ENCODE results near the gene CRYAA. TPM values are rescaled to one million over a fixed set of nuclear protein-coding genes. Genes with fewer than 3 reads are reported as not detected.

The CRYAA gene
- total RNA-seq, 1 experiment from 2014 or later = not detected

- H3K9ac ChIP-seq (ENCODE audit: low read length) = no peak overlapping the region
- no peak overlapping the region for H3K27ac ChIP-seq (ENCODE audit: low read depth, low read length)
- H3K4me1 ChIP-seq (ENCODE audit: control insufficient read depth in 1 of 2, insufficient read depth in 2 of 2, low read length in 2 of 2) = no peaks in the 10 kb centered on the region
- DNase-seq (ENCODE audit: low read depth, low spot score) (no peak), ATAC-seq (no peak)
- no peaks in the 10 kb centered on the region for H3K9me2 ChIP-seq (ENCODE audit: insufficient read depth)
- no TSS peak for BruUV-seq (replicated peaks)
- H3K4me3 ChIP-seq (replicated peaks in 1 of 2; ENCODE audit: low read depth in 1 of 2, low read length in 2 of 2) = no peak overlapping the region
- H3K36me3 ChIP-seq (ENCODE audit: control insufficient read depth in 1 of 2, insufficient read depth in 2 of 2, low read length in 2 of 2) = no peaks in the 10 kb centered on the region
- intact Hi-C loops (cut with micrococcal nuclease) = no loop called here
- peaks cover 10% of the 10 kb centered on the region for H3K27me3 ChIP-seq (ENCODE audit: insufficient read depth, low read length)
- no peaks in the 10 kb centered on the region for H4K20me1 ChIP-seq (ENCODE audit: insufficient read depth)
- H3K79me2 ChIP-seq (ENCODE audit: insufficient read depth, low read length) = no peaks in the 10 kb centered on the region
- ChIA-PET POLR2A (no interaction called here), CTCF (no interaction called here), RAD21 (ENCODE audit: low non-redundant PET in 1 of 2, low total read pairs in 2 of 2, uncharacterized antibody in 2 of 2, unreplicated experiment in 2 of 2) (no interaction called here)
- no peak overlapping the region for H3K4me2 ChIP-seq (ENCODE audit: low read length)
- H2AFZ ChIP-seq (ENCODE audit: low read depth, low read length, poor library complexity, severe bottlenecking) = no peak overlapping the region
- TF ChIP-seq EZH2 (IDR thresholded peaks at IDR 0.05) (no peak), CBX3 (IDR thresholded peaks at IDR 0.05; ENCODE audit: low read depth) (no peak), TCF7L2 (IDR thresholded peaks at IDR 0.05; ENCODE audit: borderline replicate concordance, extremely low read depth, insufficient read depth, insufficient read length) (no peak), FOSL1 (IDR thresholded peaks at IDR 0.05; ENCODE audit: low read depth) (no peak), CEBPB (IDR thresholded peaks at IDR 0.05; ENCODE audit: low read depth) (no peak), SP1 (IDR thresholded peaks at IDR 0.05; ENCODE audit: low read depth) (no peak), ZNF274 (IDR thresholded peaks at IDR 0.05; ENCODE audit: low read depth, low read length) (no peak)
- no peaks in the 10 kb centered on the region for H3K9me3 ChIP-seq (ENCODE audit: control insufficient read depth in 1 of 2, insufficient read depth in 1 of 2, low read depth in 1 of 2, low read length in 2 of 2)
Observed at GRCh38 chr21:43193088-43193650, 24.4 kb downstream of the CRYAA start.

- TF ChIP-seq CTCF (IDR thresholded peaks at IDR 0.05 in 2 of 3, conservative IDR thresholded peaks at IDR 0.05 in 1 of 3; ENCODE audit: borderline replicate concordance in 1 of 3, insufficient read depth in 1 of 3, low read depth in 2 of 3, low read length in 2 of 3) (no peak), EZH2phosphoT487 (IDR thresholded peaks at IDR 0.05; ENCODE audit: borderline replicate concordance) (no peak), ZNF274 (IDR thresholded peaks at IDR 0.05; ENCODE audit: low read depth, low read length) (no peak)
- H3K27me3 ChIP-seq (ENCODE audit: insufficient read depth, low read length) = peaks cover 8% of the 10 kb centered on the region
- no peaks in the 10 kb centered on the region for H3K36me3 ChIP-seq (ENCODE audit: control insufficient read depth in 1 of 2, insufficient read depth in 2 of 2, low read length in 2 of 2)
- no peak overlapping the region for H2AFZ ChIP-seq (ENCODE audit: low read depth, low read length, poor library complexity, severe bottlenecking)
- H3K9ac ChIP-seq (ENCODE audit: low read length) = no peak overlapping the region
- H3K4me1 ChIP-seq (ENCODE audit: control insufficient read depth in 1 of 2, insufficient read depth in 2 of 2, low read length in 2 of 2) = no peaks in the 10 kb centered on the region
- no peaks in the 10 kb centered on the region for H3K79me2 ChIP-seq (ENCODE audit: insufficient read depth, low read length)
- ChIA-PET CTCF (no interaction called here), RAD21 (ENCODE audit: low non-redundant PET in 1 of 2, low total read pairs in 2 of 2, uncharacterized antibody in 2 of 2, unreplicated experiment in 2 of 2) (no interaction called here), POLR2A (no interaction called here)
- no peak overlapping the region for H3K27ac ChIP-seq (ENCODE audit: low read depth, low read length)
- BruUV-seq (replicated peaks) = no TSS peak
- no peak overlapping the region for H3K4me2 ChIP-seq (ENCODE audit: low read length)
- no peaks in the 10 kb centered on the region for H3K9me3 ChIP-seq (ENCODE audit: control insufficient read depth in 1 of 2, insufficient read depth in 1 of 2, low read depth in 1 of 2, low read length in 2 of 2)
- H3K4me3 ChIP-seq (replicated peaks in 1 of 2; ENCODE audit: low read depth in 1 of 2, low read length in 2 of 2) = no peak overlapping the region
- ATAC-seq (no peak), DNase-seq (ENCODE audit: low read depth, low spot score) (no peak)
- no peaks in the 10 kb centered on the region for H3K9me2 ChIP-seq (ENCODE audit: insufficient read depth)
- no peaks in the 10 kb centered on the region for H4K20me1 ChIP-seq (ENCODE audit: insufficient read depth)
- intact Hi-C loops (cut with micrococcal nuclease) = no loop called here
Observed at GRCh38 chr21:43193651-43194302, 25.0 kb downstream of the CRYAA start.
